SK-N-MC (cell line): ENCODE measurements around the gene NEGR1.

Experiments
- DNase-seq: peaks from one replicate; pipeline ENCODE4 v3.0.0-alpha.2; 2011; ENCODE audit warnings: low read depth, low spot score
- H3K27ac ChIP-seq: fragments of 200-600 bp; sonication (generic); 2 replicates; pipeline ENCODE4 v1.5.1; 2016; ENCODE audit warnings: mixed run types
- H3K36me3 ChIP-seq: fragments of 200-600 bp; sonication (generic); 2 replicates; pipeline ENCODE4 v1.6.1; 2017; ENCODE audit warnings: antibody characterized with exemption, low read length, mixed read lengths; ENCODE audit not compliant: insufficient read depth
- H3K4me3 ChIP-seq: fragments of 200-600 bp; sonication (generic); 2 replicates; pipeline ENCODE4 v1.5.1; 2016
- H3K9ac ChIP-seq: fragments of 200-600 bp; sonication (generic); 2 replicates; pipeline ENCODE4 v1.8.0; 2017; ENCODE audit warnings: mixed run types, mixed read lengths; ENCODE audit not compliant: insufficient read length
- H3K9me3 ChIP-seq: fragments of 200-600 bp; sonication (generic); 2 replicates; pipeline ENCODE4 v1.6.1; 2017; ENCODE audit warnings: low read depth, mild to moderate bottlenecking, antibody characterized with exemption, low read length, moderate library complexity, mixed read lengths
- EZH2 ChIP-seq: fragments of 200-600 bp; sonication (generic); IDR thresholded peaks from one replicate; pipeline ENCODE4 v1.6.1; 2017; ENCODE audit warnings: antibody characterized with exemption
- FOXP2 ChIP-seq: optimal IDR thresholded peaks from 2 replicates; pipeline ENCODE3; 2011; ENCODE audit warnings: mild to moderate bottlenecking, moderate library complexity; ENCODE audit not compliant: insufficient read depth; ENCODE audit errors: extremely low read length, control extremely low read depth
- POLR2AphosphoS5 ChIP-seq: IDR thresholded peaks from 2 replicates; pipeline ENCODE4 v1.6.1; 2012; ENCODE audit warnings: mild to moderate bottlenecking, low read depth, low read length, borderline replicate concordance

NEGR1 gene

DNA sequence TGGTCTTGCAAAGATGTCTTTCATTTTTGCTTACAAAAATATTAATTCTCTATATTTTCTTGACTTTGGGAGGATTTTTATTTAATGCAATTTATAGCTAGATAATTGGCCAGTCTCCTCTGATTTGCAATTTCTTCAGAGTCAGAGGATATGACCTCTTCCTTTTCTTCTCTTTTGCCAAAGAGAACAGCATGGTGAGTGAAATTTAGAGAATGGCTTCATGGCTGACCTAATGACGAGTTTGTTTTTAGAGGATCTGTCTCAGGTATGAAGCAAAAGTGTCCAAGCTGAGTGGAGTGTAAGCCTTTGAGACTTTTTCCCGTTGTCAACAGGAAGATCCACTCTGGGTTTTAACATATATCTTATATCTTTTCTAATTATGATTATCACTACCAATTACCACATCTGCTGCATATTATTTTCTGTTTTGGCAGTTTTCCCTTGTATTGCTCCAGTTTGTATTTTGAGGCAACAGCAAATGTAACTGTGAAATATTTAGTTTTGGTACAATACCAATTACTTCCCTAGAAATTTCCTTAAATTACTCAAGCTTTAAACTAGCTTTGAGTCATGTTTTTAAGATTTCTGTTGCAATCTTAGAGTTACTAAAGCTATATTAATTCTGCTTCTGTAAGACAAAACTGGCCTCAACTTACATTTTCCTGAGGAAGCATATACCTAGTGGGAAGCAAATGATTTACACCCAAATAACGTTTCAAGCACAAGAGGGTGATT, 868.7 kb downstream of the NEGR1 start:
- no peak for TF ChIP-seq FOXP2
- TF ChIP-seq POLR2AphosphoS5, result no peak
- TF ChIP-seq EZH2, result no peak
- peak; percentile 5 for DNase-seq
- peak overlapping the region; percentile 88 for H3K27ac ChIP-seq
- H3K36me3 ChIP-seq, result no peaks in the 10 kb centered on the region
- no peaks in the 10 kb centered on the region for H3K9me3 ChIP-seq
- peak overlapping the region; percentile 63 for H3K4me3 ChIP-seq
- H3K9ac ChIP-seq, result no peak overlapping the region

DNA sequence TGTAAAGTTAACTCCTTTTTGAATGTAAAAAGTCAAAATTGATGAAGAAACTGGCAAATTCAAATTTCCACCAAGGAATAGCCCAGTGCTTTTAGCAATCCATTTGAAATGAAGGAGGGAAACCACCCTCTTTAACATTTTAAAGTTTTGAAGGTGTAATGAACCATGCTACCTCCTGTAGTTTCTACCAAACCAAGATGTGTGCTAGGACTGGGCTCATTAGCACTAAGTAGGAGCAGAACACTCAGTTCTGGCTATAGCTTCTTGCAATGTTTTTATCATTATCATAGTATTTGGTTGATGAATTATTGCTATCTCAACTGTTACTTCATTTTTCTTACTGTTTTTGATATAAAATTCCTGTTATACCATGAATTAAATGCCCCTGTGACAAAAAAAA, 882.3 kb downstream of the NEGR1 start:
- Histone ChIP-seq H3K9ac (no peak overlapping the region), H3K27ac (no peak overlapping the region), H3K9me3 (no peaks in the 10 kb centered on the region), H3K36me3 (no peaks in the 10 kb centered on the region), H3K4me3 (no peak overlapping the region)
- DNase-seq, result no peak
- TF ChIP-seq POLR2AphosphoS5 (no peak), EZH2 (no peak), FOXP2 (no peak)

DNA sequence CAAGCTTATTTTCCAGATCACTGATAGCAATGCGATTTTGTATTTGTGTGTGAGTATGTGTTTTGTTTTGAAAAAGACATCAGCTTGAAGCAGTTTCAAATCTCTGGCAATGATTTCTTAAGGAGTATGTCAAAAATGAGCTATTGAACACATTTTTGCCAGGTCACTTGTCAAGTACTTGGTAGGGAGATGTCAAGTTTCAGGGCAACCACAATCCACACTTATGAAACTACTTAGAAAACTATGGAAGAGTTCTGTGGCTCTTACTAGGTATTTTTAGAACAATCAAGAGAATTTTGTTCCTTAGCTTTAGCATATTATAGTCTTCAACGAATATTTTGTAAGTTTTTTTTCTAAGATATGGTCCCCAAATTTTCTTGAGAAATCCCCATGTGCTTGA, 882.7 kb downstream of the NEGR1 start:
- no peak for DNase-seq

DNA sequence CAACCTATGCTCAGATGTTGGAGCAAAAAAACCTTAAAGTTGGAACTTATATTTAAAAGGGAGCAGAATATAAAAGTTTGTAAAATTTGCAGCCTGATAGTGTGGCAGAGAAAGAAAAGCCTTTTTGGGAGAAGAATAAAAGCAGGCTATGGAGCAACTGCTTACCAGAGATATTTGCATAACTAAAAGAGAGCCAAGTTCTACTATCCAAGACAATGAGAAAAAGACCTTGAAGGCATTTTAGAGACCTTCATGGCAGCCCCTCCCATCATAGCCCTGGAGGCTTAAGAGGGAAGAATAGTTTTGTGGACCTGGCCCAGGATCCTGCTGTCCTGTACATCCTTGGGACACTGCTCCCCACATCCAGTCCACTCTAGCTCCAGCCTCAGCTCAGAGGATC, 889.0 kb downstream of the NEGR1 start:
- Histone ChIP-seq H3K27ac (no peak overlapping the region), H3K36me3 (no peaks in the 10 kb centered on the region), H3K4me3 (no peak overlapping the region), H3K9ac (no peak overlapping the region), H3K9me3 (no peaks in the 10 kb centered on the region)
- TF ChIP-seq POLR2AphosphoS5 (no peak), FOXP2 (no peak)
- DNase-seq, result no peak

More for the DNA sequence above, 882.7 kb downstream of the NEGR1 start:
- Histone ChIP-seq H3K9me3 (no peaks in the 10 kb centered on the region), H3K27ac (no peak overlapping the region), H3K36me3 (no peaks in the 10 kb centered on the region), H3K9ac (no peak overlapping the region), H3K4me3 (no peak overlapping the region)
- TF ChIP-seq FOXP2 (no peak), POLR2AphosphoS5 (no peak), EZH2 (no peak)

DNA sequence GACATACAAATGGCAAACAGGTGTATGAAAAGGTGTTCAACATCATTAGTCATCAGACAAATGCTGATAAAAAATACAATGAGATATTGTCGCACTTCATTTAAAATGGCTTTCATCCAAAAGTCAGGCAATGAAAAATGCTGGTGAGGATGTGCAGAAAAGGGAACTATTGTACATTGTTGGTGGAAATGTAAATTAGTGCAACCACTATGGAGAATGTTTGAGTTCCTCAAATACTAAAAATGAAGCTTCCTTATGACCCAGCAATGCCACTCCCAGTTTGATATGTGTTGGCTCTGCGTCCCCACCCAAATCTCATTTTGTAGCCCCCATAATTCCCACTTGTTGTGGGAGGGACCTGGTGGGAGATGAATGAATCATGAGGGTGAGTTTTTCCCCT, 891.8 kb downstream of the NEGR1 start:
- Histone ChIP-seq H3K4me3 (no peak overlapping the region), H3K27ac (no peak overlapping the region), H3K9ac (no peak overlapping the region), H3K9me3 (no peaks in the 10 kb centered on the region), H3K36me3 (no peaks in the 10 kb centered on the region)
- TF ChIP-seq EZH2 (no peak), FOXP2 (no peak), POLR2AphosphoS5 (no peak)
- DNase-seq, result no peak

DNA sequence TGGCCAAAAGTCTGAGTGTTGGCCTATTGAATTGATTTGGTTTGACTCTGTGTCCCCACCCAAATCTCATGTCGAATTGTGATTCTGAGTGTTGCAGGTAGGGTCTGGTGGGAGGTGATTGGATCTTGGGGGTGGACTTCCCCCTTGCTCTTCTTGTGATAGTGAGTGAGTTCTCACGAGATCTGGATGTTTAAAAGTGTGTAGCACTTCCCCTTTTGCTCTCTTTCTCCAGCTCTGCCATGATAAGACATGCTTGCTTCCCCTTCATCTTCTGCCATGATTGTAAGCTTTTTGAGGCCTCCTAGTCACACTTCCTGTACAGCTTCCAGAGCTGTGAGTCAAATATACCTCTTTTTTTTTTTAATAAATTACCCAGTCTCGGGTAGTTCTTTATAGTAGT, 904.5 kb downstream of the NEGR1 start:
- no peak overlapping the region for H3K4me3 ChIP-seq
- no peaks in the 10 kb centered on the region for H3K9me3 ChIP-seq
- no peak overlapping the region for H3K27ac ChIP-seq
- no peaks in the 10 kb centered on the region for H3K36me3 ChIP-seq
- DNase-seq, result no peak
- TF ChIP-seq FOXP2, result no peak
- no peak for TF ChIP-seq POLR2AphosphoS5
- no peak for TF ChIP-seq EZH2
- no peak overlapping the region for H3K9ac ChIP-seq

DNA sequence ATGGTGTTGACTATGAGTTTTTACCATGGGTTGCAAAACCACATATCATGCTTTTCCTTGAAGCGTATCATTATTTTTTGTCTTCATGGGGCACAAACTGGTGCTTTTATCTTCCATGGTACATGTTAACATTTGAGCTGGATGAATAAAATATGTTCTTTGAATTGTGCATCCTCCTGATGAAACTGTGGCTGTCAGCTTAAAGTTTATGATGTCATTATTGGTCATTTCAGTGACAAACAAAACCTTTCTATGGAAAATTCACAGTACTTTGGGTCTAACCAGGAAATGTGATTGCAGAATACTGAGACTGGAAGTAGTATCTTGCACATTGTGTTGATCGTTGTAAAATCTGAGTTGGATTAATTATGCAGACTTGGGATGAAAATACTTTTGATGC, 909.8 kb downstream of the NEGR1 start:
- Histone ChIP-seq H3K9ac (no peak overlapping the region), H3K36me3 (no peaks in the 10 kb centered on the region), H3K9me3 (no peaks in the 10 kb centered on the region), H3K27ac (no peak overlapping the region), H3K4me3 (no peak overlapping the region)
- no peak for TF ChIP-seq FOXP2
- no peak for TF ChIP-seq POLR2AphosphoS5
- DNase-seq, result no peak

DNA sequence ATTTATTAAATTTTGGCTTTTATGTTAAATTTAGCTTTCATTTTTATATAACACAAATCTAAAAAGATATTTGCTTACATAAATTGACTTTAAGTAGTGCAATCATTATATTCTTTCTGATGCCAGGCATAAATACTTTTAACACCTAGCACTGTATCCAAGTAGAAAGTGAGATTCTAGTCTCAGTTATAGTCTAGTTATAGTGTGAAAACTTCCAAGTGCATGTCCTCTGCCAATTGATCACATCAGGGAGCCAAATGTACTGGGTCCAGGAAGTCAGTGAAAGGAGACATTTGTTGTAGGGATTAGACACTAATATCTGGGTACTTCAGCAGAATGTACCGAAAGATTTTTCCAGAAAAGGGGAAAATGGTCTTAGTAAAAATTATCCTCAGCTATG, 910.8 kb downstream of the NEGR1 start:
- TF ChIP-seq EZH2 (no peak), POLR2AphosphoS5 (no peak), FOXP2 (no peak)

DNA sequence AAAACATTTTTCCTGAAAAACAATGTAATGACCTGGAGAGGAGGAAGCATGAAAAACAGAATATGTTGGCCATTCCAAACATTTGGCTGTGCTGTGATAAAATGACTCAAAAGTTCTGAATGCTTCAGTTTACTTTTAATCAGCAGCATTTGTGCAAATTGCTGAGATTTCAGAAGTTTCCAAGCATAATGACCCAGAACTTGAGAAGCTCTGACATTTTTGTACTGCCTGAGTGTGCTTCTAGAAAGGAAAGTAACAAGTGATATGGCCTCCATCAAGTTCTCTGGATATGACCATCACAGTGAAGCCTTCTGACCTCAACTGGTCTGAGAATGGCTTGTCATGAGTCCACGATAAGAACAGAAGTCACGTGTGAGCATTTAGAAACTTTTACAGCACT, 918.1 kb downstream of the NEGR1 start:
- no peaks in the 10 kb centered on the region for H3K36me3 ChIP-seq
- H3K4me3 ChIP-seq, result no peak overlapping the region
- TF ChIP-seq EZH2 (no peak), POLR2AphosphoS5 (no peak), FOXP2 (no peak)
- DNase-seq, result no peak
- no peak overlapping the region for H3K9ac ChIP-seq
- H3K9me3 ChIP-seq, result no peaks in the 10 kb centered on the region
- H3K27ac ChIP-seq, result no peak overlapping the region

More for the DNA sequence above, 910.8 kb downstream of the NEGR1 start:
- no peak for DNase-seq
- Histone ChIP-seq H3K27ac (no peak overlapping the region), H3K4me3 (no peak overlapping the region), H3K9me3 (no peaks in the 10 kb centered on the region), H3K36me3 (no peaks in the 10 kb centered on the region), H3K9ac (no peak overlapping the region)
